Neural progenitor cell (in vitro differentiated cells): ENCODE results near the gene MIA2. TPM values are rescaled to one million over a fixed set of nuclear protein-coding genes. Genes with fewer than 3 reads are reported as not detected.
"Not testable (repeated sequence)": the region's sequence is repeated elsewhere in the genome, so short reads cannot be mapped to it uniquely, and the experiment has no call there.

ENCODE experiments used
- DNase-seq: peaks from one replicate; pipeline ENCODE4 v3.0.0-alpha.2; 2016; ENCODE audit warnings: low spot score
- H2AFZ ChIP-seq: fragments of 200-600 bp; sonication (generic); replicated peaks from 2 replicates; pipeline ENCODE4 v1.6.1; 2016; ENCODE audit warnings: antibody characterized with exemption
- H3F3A ChIP-seq: fragments of 200-600 bp; sonication (generic); 2 replicates; pipeline ENCODE4 v1.6.1; 2016; ENCODE audit warnings: antibody characterized with exemption, low read depth
- H3K27ac ChIP-seq: fragments of 200-600 bp; sonication (generic); 2 replicates; pipeline ENCODE4 v1.5.1; 2016; ENCODE audit warnings: mild to moderate bottlenecking
- H3K27me3 ChIP-seq: fragments of 200-600 bp; sonication (generic); 2 replicates; pipeline ENCODE4 v1.6.1; 2016; ENCODE audit warnings: mild to moderate bottlenecking, moderate library complexity
- H3K36me3 ChIP-seq: fragments of 200-600 bp; sonication (generic); 2 replicates; pipeline ENCODE4 v1.5.1; 2016
- H3K4me1 ChIP-seq: fragments of 200-600 bp; sonication (generic); 2 replicates; pipeline ENCODE4 v1.6.1; 2016; ENCODE audit warnings: mixed run types
- H3K4me2 ChIP-seq: fragments of 200-600 bp; sonication (generic); 2 replicates; pipeline ENCODE4 v1.6.1; 2016
- H3K4me3 ChIP-seq: fragments of 200-600 bp; sonication (generic); 2 replicates; pipeline ENCODE4 v1.5.1; 2016
- H3K79me2 ChIP-seq: fragments of 200-600 bp; sonication (generic); 2 replicates; pipeline ENCODE4 v1.6.1; 2016; ENCODE audit warnings: low read depth
- H3K9ac ChIP-seq: fragments of 200-600 bp; sonication (generic); 2 replicates; pipeline ENCODE4 v1.6.1; 2016
- H3K9me3 ChIP-seq: fragments of 200-600 bp; sonication (generic); 2 replicates; pipeline ENCODE4 v1.5.1; 2016; ENCODE audit warnings: low read depth
- H4K20me1 ChIP-seq: fragments of 200-600 bp; sonication (generic); 2 replicates; pipeline ENCODE4 v1.6.1; 2016; ENCODE audit warnings: low read depth
- H3K27ac Mint-ChIP-seq: 3 replicates; pipeline ENCODE4 v1.8.0; 2021; ENCODE audit warnings: mixed read lengths
- H3K27me3 Mint-ChIP-seq: 2 replicates; pipeline ENCODE4 v1.8.0; 2022; ENCODE audit warnings: low read depth, mild to moderate bottlenecking, inconsistent platforms, moderate library complexity, mixed read lengths; ENCODE audit not compliant: insufficient read depth
- H3K36me3 Mint-ChIP-seq: 3 replicates; pipeline ENCODE4 v1.8.0; 2021; ENCODE audit warnings: mixed read lengths
- H3K4me1 Mint-ChIP-seq: 3 replicates; pipeline ENCODE4 v1.8.0; 2021; ENCODE audit warnings: mixed read lengths
- H3K4me3 Mint-ChIP-seq: 3 replicates; pipeline ENCODE4 v1.8.0; 2021; ENCODE audit warnings: mild to moderate bottlenecking, moderate library complexity, mixed read lengths
- H3K9me3 Mint-ChIP-seq: 3 replicates; pipeline ENCODE4 v1.8.0; 2020; ENCODE audit warnings: mixed read lengths
- EZH2 ChIP-seq: fragments of 200-600 bp; sonication (generic); IDR thresholded peaks from 2 replicates; pipeline ENCODE4 v1.6.1; 2017; ENCODE audit warnings: antibody characterized with exemption, mild to moderate bottlenecking, moderate library complexity
- EZH2phosphoT487 ChIP-seq: fragments of 200-600 bp; sonication (generic); IDR thresholded peaks from 2 replicates; pipeline ENCODE4 v1.6.1; 2017; ENCODE audit warnings: antibody characterized with exemption
- total RNA-seq: library from RNA; depleted of rRNA; stranded (reverse); fragments of >200 nt; gene quantifications from 2 replicates; pipeline ENCODE4 v1.2.3, GENCODE V29; 2015; ENCODE audit warnings: low replicate concordance
- TF ChIP-seq, protein P1 (sequence below): fragments of 200-600 bp; sonication (generic); IDR thresholded peaks from 2 replicates; pipeline ENCODE4 v1.5.1; 2017; ENCODE audit warnings: antibody characterized with exemption, mild to moderate bottlenecking

The MIA2 gene
- total RNA-seq, 1 donor from 2014 or later, result 13.0 TPM

DNA sequence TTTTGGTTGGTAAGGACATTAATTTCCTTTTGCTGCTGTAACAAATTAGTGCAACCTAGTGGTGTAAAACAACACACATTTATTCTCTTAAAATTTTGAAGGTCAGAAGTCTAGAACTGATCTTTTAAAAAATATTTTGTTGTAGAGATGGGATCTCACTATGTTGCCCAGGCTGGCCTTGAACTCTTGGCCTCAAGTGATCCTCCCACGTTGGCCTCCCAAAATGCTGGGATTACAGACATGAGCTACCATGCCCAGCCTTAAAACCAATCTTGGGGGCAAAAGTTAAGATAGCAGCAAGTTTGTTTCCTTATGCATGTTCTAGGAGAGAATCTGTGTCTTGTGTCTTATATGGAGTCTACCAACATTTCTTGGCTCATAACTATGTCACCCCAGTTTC, 55.8 kb downstream of the MIA2 start:
- Histone ChIP-seq H4K20me1 (no peaks in the 10 kb centered on the region), H3K4me3 (no peak overlapping the region), H3K36me3 (peaks cover 4% of the 10 kb centered on the region), H3F3A (peaks cover 4% of the 10 kb centered on the region), H3K9me3 (no peaks in the 10 kb centered on the region), H3K27me3 (no peaks in the 10 kb centered on the region), H3K4me1 (no peaks in the 10 kb centered on the region), H3K79me2 (no peaks in the 10 kb centered on the region), H2AFZ (no peak overlapping the region), H3K9ac (no peak overlapping the region), H3K4me2 (no peak overlapping the region), H3K27ac (no peak overlapping the region)
- Mint-ChIP-seq H3K4me3 (no peak overlapping the region), H3K9me3 (peaks cover 15% of the 10 kb centered on the region), H3K4me1 (no peaks in the 10 kb centered on the region), H3K27me3 (peaks cover 4% of the 10 kb centered on the region), H3K27ac (no peak overlapping the region), H3K36me3 (peaks cover 27% of the 10 kb centered on the region)
- no peak for TF ChIP-seq EZH2
- TF ChIP-seq, protein P1, sequence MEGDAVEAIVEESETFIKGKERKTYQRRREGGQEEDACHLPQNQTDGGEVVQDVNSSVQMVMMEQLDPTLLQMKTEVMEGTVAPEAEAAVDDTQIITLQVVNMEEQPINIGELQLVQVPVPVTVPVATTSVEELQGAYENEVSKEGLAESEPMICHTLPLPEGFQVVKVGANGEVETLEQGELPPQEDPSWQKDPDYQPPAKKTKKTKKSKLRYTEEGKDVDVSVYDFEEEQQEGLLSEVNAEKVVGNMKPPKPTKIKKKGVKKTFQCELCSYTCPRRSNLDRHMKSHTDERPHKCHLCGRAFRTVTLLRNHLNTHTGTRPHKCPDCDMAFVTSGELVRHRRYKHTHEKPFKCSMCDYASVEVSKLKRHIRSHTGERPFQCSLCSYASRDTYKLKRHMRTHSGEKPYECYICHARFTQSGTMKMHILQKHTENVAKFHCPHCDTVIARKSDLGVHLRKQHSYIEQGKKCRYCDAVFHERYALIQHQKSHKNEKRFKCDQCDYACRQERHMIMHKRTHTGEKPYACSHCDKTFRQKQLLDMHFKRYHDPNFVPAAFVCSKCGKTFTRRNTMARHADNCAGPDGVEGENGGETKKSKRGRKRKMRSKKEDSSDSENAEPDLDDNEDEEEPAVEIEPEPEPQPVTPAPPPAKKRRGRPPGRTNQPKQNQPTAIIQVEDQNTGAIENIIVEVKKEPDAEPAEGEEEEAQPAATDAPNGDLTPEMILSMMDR, result no peak
- TF ChIP-seq EZH2phosphoT487, result no peak
- no peak for DNase-seq

DNA sequence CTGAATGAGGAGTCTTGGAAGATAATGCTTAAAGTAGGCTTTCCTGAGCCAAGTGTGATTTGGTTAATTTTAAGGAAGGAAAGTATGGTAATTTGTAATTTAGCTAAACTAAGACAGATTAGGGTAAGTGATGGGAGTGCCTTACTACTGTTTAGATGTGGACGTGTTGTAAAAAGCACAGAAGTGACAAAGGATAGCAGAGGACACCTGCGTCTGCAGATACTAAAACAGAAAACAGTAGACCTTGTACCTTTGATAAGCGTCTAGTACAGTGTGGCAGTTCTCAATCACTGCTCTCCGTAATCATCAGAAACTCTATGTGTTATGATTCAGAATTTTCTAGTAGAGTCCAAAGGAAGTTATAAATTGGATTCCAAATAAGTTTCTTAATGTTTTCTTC, 58.0 kb downstream of the MIA2 start:
- Mint-ChIP-seq H3K9me3 (peaks cover 7% of the 10 kb centered on the region), H3K4me1 (no peaks in the 10 kb centered on the region), H3K27me3 (peaks cover 4% of the 10 kb centered on the region), H3K27ac (no peak overlapping the region), H3K36me3 (peaks cover 31% of the 10 kb centered on the region), H3K4me3 (no peak overlapping the region)
- Histone ChIP-seq H3K9ac (no peak overlapping the region), H3K9me3 (no peaks in the 10 kb centered on the region), H3K27ac (peak overlapping the region; percentile 8), H3F3A (peaks cover 4% of the 10 kb centered on the region), H3K36me3 (peaks cover 4% of the 10 kb centered on the region), H2AFZ (no peak overlapping the region), H3K4me2 (no peak overlapping the region), H3K79me2 (no peaks in the 10 kb centered on the region), H3K4me1 (no peaks in the 10 kb centered on the region), H3K27me3 (no peaks in the 10 kb centered on the region), H3K4me3 (no peak overlapping the region), H4K20me1 (no peaks in the 10 kb centered on the region)
- TF ChIP-seq, protein P1, result no peak
- TF ChIP-seq EZH2, result no peak
- TF ChIP-seq EZH2phosphoT487, result no peak
- DNase-seq, result no peak

DNA sequence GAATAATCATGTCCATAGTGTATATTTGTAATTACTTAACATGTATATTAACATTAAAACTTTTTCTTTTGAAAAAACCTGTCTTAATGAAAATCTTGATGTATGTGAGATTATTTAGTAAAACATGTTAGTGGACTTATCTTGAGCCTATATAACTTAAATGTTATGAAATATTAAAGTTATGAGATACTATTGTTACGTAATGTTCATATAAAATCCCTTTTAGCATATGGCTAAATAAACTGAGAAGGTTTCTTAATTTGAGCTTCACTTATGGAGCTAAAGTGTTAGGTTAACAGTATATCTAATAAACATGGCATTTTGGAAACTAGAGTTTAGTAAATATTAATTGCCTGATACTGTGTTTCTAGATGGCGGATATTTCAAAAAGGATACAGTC, 59.9 kb downstream of the MIA2 start:
- H3K9me3 ChIP-seq, result no peaks in the 10 kb centered on the region

DNA sequence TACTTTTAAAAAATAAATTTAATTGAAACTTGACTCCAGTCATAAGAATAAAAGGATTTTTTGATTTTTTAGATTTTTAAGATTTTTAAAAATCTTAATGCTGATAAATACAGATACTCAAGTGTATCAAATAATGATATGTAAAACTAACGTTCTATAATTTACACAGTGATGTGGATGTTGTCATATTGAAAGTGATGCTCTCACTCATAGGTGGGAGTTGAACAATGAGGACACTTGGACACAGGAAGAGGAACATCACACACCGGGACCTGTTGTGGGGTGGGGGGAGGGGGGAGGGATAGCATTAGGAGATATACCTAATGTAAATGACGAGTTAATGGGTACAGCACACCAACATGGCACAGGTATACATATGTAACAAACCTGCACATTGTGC, 66.7 kb downstream of the MIA2 start:
- not testable (repeated sequence) for H3K4me1 ChIP-seq, H3K27me3 Mint-ChIP-seq, H3K9me3 ChIP-seq, H3K27me3 ChIP-seq, H3F3A ChIP-seq, H3K4me3 Mint-ChIP-seq, H3K79me2 ChIP-seq, H3K27ac Mint-ChIP-seq, H3K4me3 ChIP-seq, H2AFZ ChIP-seq, H3K27ac ChIP-seq, H4K20me1 ChIP-seq, DNase-seq, H3K4me2 ChIP-seq, H3K9me3 Mint-ChIP-seq, H3K9ac ChIP-seq
- Mint-ChIP-seq H3K4me1 (peaks cover 12% of the 10 kb centered on the region), H3K36me3 (peaks cover 15% of the 10 kb centered on the region)
- peaks cover 22% of the 10 kb centered on the region for H3K36me3 ChIP-seq

More for the DNA sequence above, 59.9 kb downstream of the MIA2 start:
- Histone ChIP-seq H3K4me3 (no peak overlapping the region), H3K4me1 (no peaks in the 10 kb centered on the region), H3K27me3 (no peaks in the 10 kb centered on the region), H3K9ac (no peak overlapping the region), H3K4me2 (no peak overlapping the region), H3K79me2 (no peaks in the 10 kb centered on the region), H3K36me3 (peaks cover 4% of the 10 kb centered on the region), H2AFZ (no peak overlapping the region), H3K27ac (no peak overlapping the region), H4K20me1 (no peaks in the 10 kb centered on the region), H3F3A (peaks cover 4% of the 10 kb centered on the region)
- Mint-ChIP-seq H3K4me1 (no peaks in the 10 kb centered on the region), H3K4me3 (no peak overlapping the region), H3K36me3 (peaks cover 28% of the 10 kb centered on the region), H3K9me3 (peaks cover 2% of the 10 kb centered on the region), H3K27me3 (peaks cover 2% of the 10 kb centered on the region), H3K27ac (no peak overlapping the region)
- DNase-seq, result no peak
- TF ChIP-seq EZH2 (no peak), EZH2phosphoT487 (no peak)
- TF ChIP-seq, protein P1, result no peak
